Peyer's patch (tissue), 4 donors: ENCODE results near the gene BRF1. TPM values are rescaled to one million over a fixed set of nuclear protein-coding genes. Genes with fewer than 3 reads are reported as not detected.

Experiments
- DNase-seq, 3 donors: peaks; one replicate each; pipeline ENCODE4 v3.0.0-alpha.2; 2017 to 2019
- H3K27ac ChIP-seq, 4 donors: fragments of 200-600 bp; sonication (generic); one replicate each; pipeline ENCODE4 v1.5.1; 2016 to 2019
- H3K27me3 ChIP-seq, 2 donors: fragments of 200-600 bp; sonication (generic); one replicate each; pipeline ENCODE4 v1.5.1; 2019
- H3K36me3 ChIP-seq, 3 donors: fragments of 200-600 bp; sonication (generic); one replicate each; pipeline ENCODE4 v1.5.1; 2016 to 2019
- H3K4me1 ChIP-seq, 4 donors: fragments of 200-600 bp; sonication (generic); one replicate each; pipeline ENCODE4 v1.5.1; 2016 to 2019
- H3K4me3 ChIP-seq, 4 donors: fragments of 200-600 bp; sonication (generic); 1 replicate in 3 of 4; 2 replicates in 1 of 4; pipeline ENCODE4 v1.5.1; 2016 to 2019; ENCODE audit warnings: mild to moderate bottlenecking in 1 of 4
- H3K9me3 ChIP-seq, 4 donors: fragments of 200-600 bp; sonication (generic); one replicate each; pipeline ENCODE4 v1.5.1; 2016 to 2019; ENCODE audit warnings: mild to moderate bottlenecking in 1 of 4
- POLR2A ChIP-seq, 2 donors: fragments of 450-650 bp; IDR thresholded peaks; one replicate each; pipeline ENCODE4 v1.5.1; 2017; ENCODE audit warnings: antibody characterized with exemption in 2 of 2, mild to moderate bottlenecking in 2 of 2, moderate library complexity in 2 of 2
- total RNA-seq, 4 donors: library from RNA; depleted of rRNA; stranded (reverse); fragments of >200 nt; gene quantifications; one replicate each; pipeline ENCODE4 v1.1.0, GENCODE V29; 2016
- TF ChIP-seq, protein P1 (sequence below), 6 experiments: fragments of 450-650 bp in 4 of 6; fragments of 200-600 bp in 2 of 6; sonication (generic) in 1 of 6; IDR thresholded peaks; one replicate each; pipeline ENCODE4 v1.5.1; 2017 to 2019; ENCODE audit warnings: antibody characterized with exemption in 6 of 6, mild to moderate bottlenecking in 3 of 6, moderate library complexity in 1 of 6

BRF1 gene
- total RNA-seq, 4 donors from 2014 or later: 40.8 to 112 (median 90.3) TPM

DNA sequence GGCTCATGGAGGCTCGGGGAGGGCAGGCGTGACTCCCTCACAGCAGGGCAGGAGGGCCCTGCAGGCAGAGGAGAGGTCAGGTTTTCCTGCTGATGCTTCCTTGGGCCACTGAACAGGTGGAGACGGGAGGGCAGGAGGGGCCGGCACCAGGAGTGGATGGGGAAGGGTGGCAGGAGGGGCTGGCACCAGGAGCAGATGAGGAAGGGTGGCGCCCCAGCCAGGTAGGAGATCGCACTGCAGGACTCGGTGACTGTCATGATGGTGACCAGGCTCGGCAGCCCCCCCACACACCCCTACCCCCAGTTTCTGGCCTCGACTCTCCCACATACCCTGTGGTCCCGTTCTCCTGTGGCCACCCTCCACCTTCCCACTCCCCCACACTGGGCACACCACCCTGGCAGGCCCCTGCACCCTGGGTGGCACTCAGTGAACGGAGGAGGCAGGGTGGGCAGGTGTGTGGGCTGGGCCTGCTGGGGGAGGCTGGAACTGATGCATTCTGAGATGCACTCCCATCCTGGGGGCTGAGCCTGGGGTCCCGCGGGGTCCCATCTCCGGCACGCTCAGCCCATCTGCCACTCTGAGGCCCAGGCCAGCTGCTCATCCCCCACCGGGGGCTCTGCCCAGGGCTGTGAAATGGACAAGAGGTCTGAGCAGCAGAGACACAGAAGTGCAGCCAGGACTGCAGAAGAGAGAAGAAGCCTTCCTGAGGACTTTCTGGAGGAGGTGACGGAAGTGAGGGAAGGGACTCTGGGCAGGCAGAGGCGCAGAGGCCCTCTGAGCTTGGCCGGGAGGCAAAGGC is 122.5 kb downstream of the BRF1 start:
- H3K4me3 ChIP-seq: no peak overlapping the region
- H3K4me1 ChIP-seq: peaks cover 4 to 36% (median 14%) of the 10 kb centered on the region in 4 donors

DNA sequence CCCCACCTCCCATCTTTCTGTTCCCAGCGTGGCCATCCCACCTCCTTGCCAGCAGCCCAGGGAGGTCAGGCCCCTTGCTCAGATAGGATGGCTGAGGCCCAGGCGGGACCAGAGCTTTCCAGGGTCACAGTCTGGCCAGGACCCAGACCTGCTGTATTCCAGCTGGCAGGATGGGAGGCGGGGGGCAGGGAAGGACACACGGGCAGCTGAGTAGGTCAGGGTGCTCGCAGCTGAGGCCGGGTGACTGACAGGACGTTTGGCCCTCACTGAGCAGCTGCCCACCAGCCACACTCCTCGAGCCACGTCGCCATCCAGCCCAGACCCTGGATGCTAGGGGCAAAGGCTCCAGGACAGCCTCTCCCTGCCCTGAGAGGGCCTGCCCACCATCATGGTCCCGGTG is 123.7 kb downstream of the BRF1 start:
- Histone ChIP-seq H3K27ac (no peak overlapping the region), H3K27me3 (no peaks in the 10 kb centered on the region), H3K4me3 (no peak overlapping the region), H3K9me3 (no peaks in the 10 kb centered on the region), H3K4me1 (peaks cover 4 to 30% (median 14%) of the 10 kb centered on the region in 4 donors), H3K36me3 (no peaks in the 10 kb centered on the region)
- DNase-seq: no peak
- no peak for TF ChIP-seq POLR2A (IDR thresholded peaks at IDR 0.05)
- TF ChIP-seq, protein P1, sequence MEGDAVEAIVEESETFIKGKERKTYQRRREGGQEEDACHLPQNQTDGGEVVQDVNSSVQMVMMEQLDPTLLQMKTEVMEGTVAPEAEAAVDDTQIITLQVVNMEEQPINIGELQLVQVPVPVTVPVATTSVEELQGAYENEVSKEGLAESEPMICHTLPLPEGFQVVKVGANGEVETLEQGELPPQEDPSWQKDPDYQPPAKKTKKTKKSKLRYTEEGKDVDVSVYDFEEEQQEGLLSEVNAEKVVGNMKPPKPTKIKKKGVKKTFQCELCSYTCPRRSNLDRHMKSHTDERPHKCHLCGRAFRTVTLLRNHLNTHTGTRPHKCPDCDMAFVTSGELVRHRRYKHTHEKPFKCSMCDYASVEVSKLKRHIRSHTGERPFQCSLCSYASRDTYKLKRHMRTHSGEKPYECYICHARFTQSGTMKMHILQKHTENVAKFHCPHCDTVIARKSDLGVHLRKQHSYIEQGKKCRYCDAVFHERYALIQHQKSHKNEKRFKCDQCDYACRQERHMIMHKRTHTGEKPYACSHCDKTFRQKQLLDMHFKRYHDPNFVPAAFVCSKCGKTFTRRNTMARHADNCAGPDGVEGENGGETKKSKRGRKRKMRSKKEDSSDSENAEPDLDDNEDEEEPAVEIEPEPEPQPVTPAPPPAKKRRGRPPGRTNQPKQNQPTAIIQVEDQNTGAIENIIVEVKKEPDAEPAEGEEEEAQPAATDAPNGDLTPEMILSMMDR (IDR thresholded peaks at IDR 0.05): no peak

More for the DNA sequence above, 122.5 kb downstream of the BRF1 start:
- TF ChIP-seq, protein P1 (IDR thresholded peaks at IDR 0.05): no peak
- no peak for TF ChIP-seq POLR2A (IDR thresholded peaks at IDR 0.05)
- Histone ChIP-seq H3K36me3 (no peaks in the 10 kb centered on the region), H3K27me3 (no peaks in the 10 kb centered on the region), H3K27ac (no peak overlapping the region), H3K9me3 (no peaks in the 10 kb centered on the region)
- no peak for DNase-seq

DNA sequence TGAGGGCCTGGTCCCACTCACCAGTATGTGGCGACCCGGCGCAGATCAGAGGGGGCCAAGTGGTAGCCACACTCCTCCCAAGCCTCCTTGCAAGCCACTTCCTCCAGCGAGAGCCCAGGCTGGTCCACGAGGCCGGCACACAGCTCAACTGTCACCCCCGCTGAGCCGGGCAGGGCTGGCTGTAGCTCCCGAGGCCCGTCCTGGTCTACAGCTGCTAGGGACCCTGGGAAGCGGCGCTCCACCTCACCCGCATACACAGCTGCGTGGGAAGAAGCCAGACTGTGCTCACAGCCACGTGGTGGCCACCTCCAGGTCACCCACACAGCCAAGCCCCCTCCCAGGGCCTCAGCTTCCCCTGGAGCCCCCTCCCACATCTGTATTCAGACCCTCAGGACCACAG is 124.3 kb downstream of the BRF1 start:
- Histone ChIP-seq H3K4me1 (peaks cover 1 to 25% (median 14%) of the 10 kb centered on the region in 4 donors), H3K9me3 (no peaks in the 10 kb centered on the region), H3K27ac (no peak overlapping the region), H3K4me3 (no peak overlapping the region), H3K27me3 (no peaks in the 10 kb centered on the region), H3K36me3 (no peaks in the 10 kb centered on the region)
- no peak for DNase-seq
- TF ChIP-seq, protein P1 (IDR thresholded peaks at IDR 0.05): no peak
- no peak for TF ChIP-seq POLR2A (IDR thresholded peaks at IDR 0.05)

DNA sequence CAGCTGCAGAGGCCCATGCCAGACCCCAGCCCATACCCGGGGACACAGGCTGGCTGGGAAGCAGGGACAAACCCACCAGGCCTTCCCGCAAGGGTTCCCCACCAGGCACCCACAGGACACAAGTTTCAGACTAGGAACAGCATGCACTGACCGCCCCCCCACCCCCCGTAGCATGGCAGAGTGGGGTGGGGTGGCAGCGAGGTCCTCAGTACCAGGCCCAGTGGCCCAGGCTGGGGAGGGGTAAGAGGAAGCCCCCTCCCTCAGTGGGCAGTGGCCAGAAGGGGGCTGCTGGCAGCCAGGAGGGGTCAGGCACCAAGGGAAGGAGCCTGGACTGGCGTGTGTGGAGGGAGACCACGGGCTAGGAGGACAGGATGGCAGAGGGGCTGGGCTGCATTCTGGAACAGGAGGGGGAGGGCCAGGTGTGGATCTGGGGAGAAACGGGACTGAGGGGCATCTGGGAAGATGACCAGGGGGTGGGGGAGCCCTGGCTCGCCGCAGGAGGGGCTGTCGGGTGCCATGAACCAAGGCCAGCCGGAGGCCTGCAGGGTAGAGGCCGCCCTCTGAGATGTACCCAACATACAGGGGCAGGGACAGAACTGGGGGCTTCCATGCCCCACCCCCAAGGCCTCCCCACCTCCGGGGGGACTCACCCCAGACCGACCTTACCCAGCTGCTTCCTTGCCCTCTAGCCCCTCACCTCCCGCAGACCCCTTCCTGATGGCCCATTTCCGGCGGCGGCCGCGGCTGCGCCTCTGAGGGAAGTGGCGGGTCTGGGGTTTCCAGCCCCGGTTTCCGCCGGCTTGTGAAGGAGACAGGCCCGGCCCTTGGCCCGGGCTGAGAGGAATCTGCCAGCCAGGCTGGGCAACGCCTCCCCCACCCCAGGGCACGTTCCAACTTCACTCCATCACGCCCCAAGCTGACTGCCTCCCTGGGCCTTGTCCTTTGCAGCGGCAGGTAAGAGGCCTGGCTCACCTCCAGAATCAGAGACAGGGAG is 126.6 kb downstream of the BRF1 start:
- no peaks in the 10 kb centered on the region for H3K9me3 ChIP-seq
- H3K27ac ChIP-seq: peak overlapping the region in 1 of 4 donors; percentile 19
- H3K4me1 ChIP-seq: peaks cover 0 to 27% (median 15%) of the 10 kb centered on the region in 4 donors
- DNase-seq: peak in 2 of 3 donors; percentile 48 to 72
- H3K4me3 ChIP-seq: peak overlapping the region in 1 of 4 donors; percentile 9
- H3K36me3 ChIP-seq: no peaks in the 10 kb centered on the region
- H3K27me3 ChIP-seq: no peaks in the 10 kb centered on the region
- TF ChIP-seq, protein P1 (IDR thresholded peaks at IDR 0.05): no peak
- TF ChIP-seq POLR2A (IDR thresholded peaks at IDR 0.05): no peak

DNA sequence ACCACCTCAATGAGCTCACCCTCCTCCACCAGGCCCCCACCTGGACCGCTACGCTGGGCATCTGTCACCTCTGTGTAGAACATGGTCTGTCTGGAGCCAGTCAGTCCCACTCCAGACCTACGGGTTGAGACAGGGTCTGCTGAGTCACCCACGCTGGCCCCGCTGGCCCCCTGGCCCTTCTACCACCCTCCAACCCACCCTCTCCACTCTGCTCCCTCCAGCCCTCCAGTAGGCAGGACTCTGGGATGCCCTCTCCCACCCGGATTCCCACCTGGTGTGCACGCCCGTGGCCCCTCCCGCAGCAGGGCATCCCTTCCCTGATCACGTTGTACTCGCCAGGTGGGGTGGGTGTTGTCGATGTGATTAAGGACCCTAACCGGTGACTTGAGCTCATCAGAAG is 127.7 kb downstream of the BRF1 start:
- Histone ChIP-seq H3K4me1 (peaks cover 0 to 31% (median 17%) of the 10 kb centered on the region in 4 donors), H3K36me3 (no peaks in the 10 kb centered on the region), H3K9me3 (no peaks in the 10 kb centered on the region), H3K4me3 (no peak overlapping the region), H3K27me3 (no peaks in the 10 kb centered on the region), H3K27ac (no peak overlapping the region)
- DNase-seq: no peak
- TF ChIP-seq, protein P1 (IDR thresholded peaks at IDR 0.05): no peak
- no peak for TF ChIP-seq POLR2A (IDR thresholded peaks at IDR 0.05)
